ENCODE measurements around the gene PILRA.
A peak's percentile ranks its signal among the peaks of the same experiment; 100 is the strongest.
"Not testable (repeated sequence)": the region's sequence is repeated elsewhere in the genome, so short reads cannot be mapped to it uniquely, and the experiment has no call there.

Gene PILRA

GRCh38 chr7:100358027-100358856 is 15.0 kb upstream of the PILRA start, which contains the start of gene PILRB:
TSS of gene PILRB (plus strand) at chr7:100358117. CDS start at chr7:100358303, 186 bp downstream.
- DNase-seq, result no peak

GRCh38 chr7:100358857-100359212 is 14.5 kb upstream of the PILRA start:
- no peak for DNase-seq

DNA sequence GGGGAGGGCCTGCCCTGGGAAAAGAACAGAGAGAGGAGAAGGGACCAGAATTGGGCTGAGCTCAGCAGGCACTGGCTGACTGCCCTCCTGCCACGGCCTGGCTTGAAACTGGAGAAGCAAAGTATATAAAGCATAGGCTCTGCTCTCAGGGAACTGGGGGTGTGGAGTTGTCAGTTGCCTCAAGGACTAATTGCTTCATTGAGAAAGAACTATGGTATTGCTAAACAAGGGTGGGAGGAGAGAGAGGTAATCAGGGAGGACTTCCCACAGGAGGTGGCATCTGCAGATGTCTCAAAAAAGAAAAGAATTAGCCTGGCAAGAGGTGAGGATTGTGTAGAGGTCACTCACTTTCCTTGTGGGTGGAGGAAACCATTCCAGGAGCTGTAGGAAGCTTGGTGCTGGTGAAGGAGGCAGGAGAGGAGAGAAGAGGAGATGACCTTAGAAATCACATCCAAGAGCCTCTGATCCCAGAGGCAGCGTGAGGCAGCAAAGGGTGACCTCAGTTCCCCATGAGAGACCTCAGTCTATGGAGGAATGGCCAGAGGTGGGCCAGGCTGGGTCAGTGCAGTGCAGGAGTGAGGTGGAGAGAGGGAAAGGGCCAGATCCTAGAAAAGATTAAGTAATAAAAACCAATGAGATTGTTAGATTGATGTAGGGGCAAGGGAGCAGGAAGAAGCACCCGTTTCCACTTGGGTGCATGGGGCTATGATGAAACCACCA is 13.0 kb upstream of the PILRA start:
- no peak for DNase-seq

- DNase-seq, result no peak
Observed at GRCh38 chr7:100363098-100363497, 10.2 kb upstream of the PILRA start.

DNA sequence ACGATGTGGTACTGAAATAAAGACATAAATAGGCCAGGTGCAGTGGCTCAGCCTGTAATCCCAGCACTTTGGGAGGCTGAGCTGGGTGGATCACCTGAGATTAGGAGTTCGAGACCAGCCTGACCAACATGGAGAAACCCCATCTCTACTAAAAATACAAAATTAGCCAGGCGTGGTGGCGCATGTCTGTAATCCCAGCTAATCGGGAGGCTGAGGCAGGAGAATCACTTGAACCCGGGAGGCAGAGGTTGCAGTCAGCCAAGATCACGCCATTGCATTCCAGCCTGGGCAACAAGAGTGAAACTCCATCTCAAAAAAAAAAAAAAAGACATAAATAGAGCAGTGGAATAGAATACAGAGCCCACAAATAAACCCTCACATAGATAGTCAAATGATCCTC is 9.5 kb upstream of the PILRA start:
- not testable (repeated sequence) for DNase-seq

- no peak for DNase-seq
Observed at GRCh38 chr7:100364480-100364879, 8.8 kb upstream of the PILRA start.

GRCh38 chr7:100365998-100366367 is 7.3 kb upstream of the PILRA start:
- not testable (repeated sequence) for DNase-seq

- DNase-seq, result peak in 1 of 2 experiments; percentile 11
Observed at GRCh38 chr7:100366411-100367250, 6.7 kb upstream of the PILRA start.

DNA sequence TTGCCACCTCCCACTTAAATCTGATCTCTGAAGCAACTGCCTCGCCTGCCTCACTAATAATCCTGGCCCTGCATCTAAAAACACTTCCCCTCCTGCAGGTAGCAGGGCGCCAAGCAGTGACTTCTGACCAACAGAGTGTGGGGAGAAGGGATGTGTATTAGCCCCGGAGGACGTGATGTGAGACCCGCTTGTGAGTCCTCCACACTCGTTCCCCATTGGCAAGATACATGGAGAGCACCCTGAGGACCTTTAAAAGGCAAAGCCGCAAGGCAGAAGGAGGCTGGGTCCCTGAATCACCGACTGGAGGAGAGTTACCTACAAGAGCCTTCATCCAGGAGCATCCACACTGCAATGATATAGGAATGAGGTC is 6.1 kb upstream of the PILRA start:
- no peak for DNase-seq

GRCh38 chr7:100367676-100368613 is 5.3 kb upstream of the PILRA start:
- DNase-seq, result no peak

GRCh38 chr7:100369105-100369504 is 4.2 kb upstream of the PILRA start:
- DNase-seq, result no peak

GRCh38 chr7:100370303-100370702 is 3.0 kb upstream of the PILRA start:
- no peak for DNase-seq

DNA sequence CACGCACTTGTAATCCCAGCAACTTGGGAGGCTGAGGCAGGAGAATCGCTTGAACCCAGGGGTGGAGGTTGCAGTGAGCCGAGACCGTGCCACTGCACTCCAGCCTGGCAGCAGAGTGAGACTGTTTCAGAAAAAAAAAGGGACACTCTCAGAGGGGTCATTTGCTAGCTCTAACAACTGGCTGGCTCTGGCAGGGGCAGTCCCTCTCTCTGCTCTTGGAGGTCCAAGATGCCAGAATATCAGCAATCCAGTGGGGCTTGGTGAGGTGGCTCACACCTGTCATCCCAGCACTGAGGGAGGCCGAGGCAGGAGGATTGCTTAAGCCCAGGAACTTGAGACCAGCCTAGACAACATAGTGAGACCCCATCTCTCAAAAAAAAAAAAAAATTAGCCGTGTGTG is 2.5 kb upstream of the PILRA start:
- DNase-seq, result no peak

DNA sequence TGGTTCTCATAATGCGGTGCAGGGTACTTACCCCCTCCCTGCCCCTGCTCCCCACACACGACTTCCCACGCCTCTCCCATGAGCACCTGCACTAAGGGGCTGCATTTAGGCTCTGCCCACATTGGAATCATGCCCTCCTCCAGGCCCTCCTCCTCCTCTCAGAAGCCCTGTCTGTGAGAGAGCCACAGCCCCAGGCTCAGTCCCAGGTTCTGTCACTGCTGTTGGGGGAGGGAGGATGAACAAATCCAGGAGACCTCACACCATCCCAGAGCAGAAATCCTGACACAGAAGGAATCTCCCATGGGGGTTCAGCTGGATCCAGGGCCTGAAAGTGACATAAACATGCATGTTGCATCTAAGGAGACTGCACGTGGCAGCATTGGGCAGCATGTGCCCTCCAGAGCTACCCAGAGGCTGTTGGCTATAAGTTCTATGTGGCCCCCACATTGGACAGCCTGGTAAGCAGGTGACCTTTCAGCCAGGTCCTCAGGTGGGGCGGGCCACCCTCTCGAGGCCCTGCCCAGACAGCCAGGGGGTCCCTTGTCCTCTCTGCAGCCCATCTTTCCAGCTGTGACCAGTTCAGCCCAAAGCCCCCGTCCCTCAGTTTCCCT is 1.6 kb upstream of the PILRA start:
- no peak for DNase-seq

- no peak for DNase-seq
Observed at GRCh38 chr7:100372256-100372655, 1.0 kb upstream of the PILRA start.

- DNase-seq, result no peak
Observed at GRCh38 chr7:100372694-100373093, 593 bp upstream of the PILRA start.

- not testable (repeated sequence) for DNase-seq
Observed at GRCh38 chr7:100373870-100374598, 747 bp downstream of the PILRA start.

DNA sequence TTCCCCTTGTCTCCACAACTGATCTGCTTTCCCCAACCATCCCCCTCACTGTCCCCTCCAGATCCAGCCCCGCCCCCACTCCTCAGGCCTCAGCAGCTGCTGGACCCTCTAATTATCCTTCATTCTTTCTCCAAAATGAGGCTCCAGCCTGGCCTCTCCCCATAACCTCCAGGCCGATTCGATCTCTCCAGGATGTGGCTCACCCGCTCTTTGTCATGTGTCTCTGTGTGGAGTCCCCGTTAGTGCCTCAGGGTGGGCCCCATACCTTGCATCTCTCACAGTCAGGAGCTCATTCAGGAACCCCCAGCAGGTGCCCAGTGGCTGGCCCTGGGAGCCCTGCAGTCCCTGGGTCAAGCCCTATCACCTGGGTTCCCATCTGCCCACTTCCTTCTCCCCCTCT is 1.3 kb downstream of the PILRA start:
- DNase-seq, result no peak

GRCh38 chr7:100376066-100376465 is 2.8 kb downstream of the PILRA start:
- no peak for DNase-seq

DNA sequence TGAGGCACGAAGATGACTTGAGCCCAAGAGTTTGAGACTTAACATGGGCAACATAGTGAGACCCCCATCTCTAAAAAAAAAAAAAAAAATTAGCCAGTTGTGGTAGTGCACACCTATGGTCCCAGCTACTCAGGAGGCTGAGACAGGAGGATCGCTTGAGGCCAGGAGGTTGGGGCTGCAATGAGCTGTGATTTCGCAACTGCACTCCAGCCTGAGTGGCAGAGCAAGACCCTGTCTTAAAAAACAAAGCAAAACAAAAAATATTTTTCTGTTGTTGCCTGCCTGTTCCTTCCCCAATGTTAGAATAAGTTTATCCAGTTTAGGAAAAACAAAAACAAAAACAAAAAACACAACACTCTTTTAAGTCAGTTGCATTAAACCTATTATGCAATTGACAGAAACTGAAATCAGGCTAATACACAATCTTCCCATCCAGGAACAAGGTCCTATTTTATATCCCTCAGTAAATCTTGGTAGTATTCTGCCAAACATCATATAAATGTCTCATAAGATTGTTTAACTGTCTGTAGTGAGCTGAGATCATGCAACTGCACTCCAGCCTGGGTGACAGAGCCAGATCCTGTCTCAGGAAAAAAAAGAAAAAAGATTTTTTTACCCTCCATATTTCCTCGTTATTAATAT is 4.9 kb downstream of the PILRA start:
- DNase-seq, result no peak

DNA sequence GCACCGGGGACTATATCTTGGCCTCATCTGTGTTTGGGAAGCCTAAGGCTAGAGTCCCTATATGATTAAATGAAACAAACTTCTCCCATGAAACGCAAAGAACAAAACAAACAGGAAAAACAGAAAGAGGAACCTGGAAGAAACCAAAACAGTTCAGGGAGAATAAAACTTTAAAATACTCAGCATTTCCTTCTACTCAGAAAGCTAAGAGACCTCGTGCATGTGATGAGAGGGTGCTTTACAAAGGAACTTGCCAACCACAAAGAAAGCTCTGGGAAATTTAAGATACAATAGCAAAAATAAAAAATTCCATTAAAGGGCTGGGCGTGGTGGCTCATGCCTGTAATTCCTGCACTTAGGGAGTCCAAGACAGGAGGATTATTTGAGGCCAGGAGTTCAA is 6.9 kb downstream of the PILRA start:
- DNase-seq, result no peak
